ENCODE measurements around the gene RAB11FIP4. TPM values are rescaled to one million over a fixed set of nuclear protein-coding genes. Genes with fewer than 3 reads are reported as not detected.

Gene RAB11FIP4
- total and polyA plus RNA-seq, 12 donors, result 0.48 to 3.8 (median 2.3) TPM

DNA sequence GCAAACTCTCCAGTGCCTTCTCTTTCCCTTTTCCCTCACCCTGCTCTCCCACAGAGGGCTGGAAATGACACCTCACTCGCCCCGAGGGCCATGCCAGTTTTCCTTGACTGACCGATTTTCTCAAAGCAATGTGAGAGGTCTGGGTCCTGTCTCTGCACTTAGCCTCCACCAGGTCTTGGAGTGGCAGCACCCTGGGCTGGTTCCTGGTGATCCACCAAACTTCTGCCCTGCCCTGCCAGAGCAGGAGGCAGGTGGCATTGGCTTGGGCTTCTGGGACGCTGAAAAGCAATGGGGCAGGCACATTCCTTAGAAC, 97.5 kb downstream of the RAB11FIP4 start:
- intact Hi-C loops (cut with DNase I), result no loop called here
- Histone ChIP-seq H3K27ac (no peak overlapping the region), H3K27me3 (no peaks in the 10 kb centered on the region), H3K9me3 (replicated peaks in 1 of 3) (no peaks in the 10 kb centered on the region), H3K36me3 (replicated peaks in 1 of 2) (no peaks in the 10 kb centered on the region), H3K4me3 (peak overlapping the region in 1 of 4 donors; percentile 71), H3K4me1 (replicated peaks in 1 of 2) (peaks cover 12 to 19% of the 10 kb centered on the region in 2 donors)
- no peak for DNase-seq
- 0 to 43% (median 33%) methylated on average over 2 to 4 of the region's 4 CpGs for WGBS, 4 donors
- TF ChIP-seq POLR2A (IDR thresholded peaks at IDR 0.05) (no peak), CTCF (IDR thresholded peaks at IDR 0.05) (no peak)

- Histone ChIP-seq H3K27ac (no peak overlapping the region), H3K27me3 (no peaks in the 10 kb centered on the region), H3K9me3 (replicated peaks in 1 of 3) (no peaks in the 10 kb centered on the region), H3K36me3 (replicated peaks in 1 of 2) (no peaks in the 10 kb centered on the region), H3K4me1 (replicated peaks in 1 of 2) (peaks cover 12 to 19% of the 10 kb centered on the region in 2 donors), H3K4me3 (no peak overlapping the region)
- intact Hi-C loops (cut with DNase I), result no loop called here
- no peak for TF ChIP-seq POLR2A (IDR thresholded peaks at IDR 0.05)
- no peak for TF ChIP-seq CTCF (IDR thresholded peaks at IDR 0.05)
- 69 to 84% (median 78%) methylated on average over 12 to 16 of the region's 16 CpGs for whole genome bisulfite sequencing, 4 donors
- no peak for DNase-seq
Measured at GRCh38 chr17:31489295-31490018, 98.0 kb downstream of the RAB11FIP4 start.

DNA sequence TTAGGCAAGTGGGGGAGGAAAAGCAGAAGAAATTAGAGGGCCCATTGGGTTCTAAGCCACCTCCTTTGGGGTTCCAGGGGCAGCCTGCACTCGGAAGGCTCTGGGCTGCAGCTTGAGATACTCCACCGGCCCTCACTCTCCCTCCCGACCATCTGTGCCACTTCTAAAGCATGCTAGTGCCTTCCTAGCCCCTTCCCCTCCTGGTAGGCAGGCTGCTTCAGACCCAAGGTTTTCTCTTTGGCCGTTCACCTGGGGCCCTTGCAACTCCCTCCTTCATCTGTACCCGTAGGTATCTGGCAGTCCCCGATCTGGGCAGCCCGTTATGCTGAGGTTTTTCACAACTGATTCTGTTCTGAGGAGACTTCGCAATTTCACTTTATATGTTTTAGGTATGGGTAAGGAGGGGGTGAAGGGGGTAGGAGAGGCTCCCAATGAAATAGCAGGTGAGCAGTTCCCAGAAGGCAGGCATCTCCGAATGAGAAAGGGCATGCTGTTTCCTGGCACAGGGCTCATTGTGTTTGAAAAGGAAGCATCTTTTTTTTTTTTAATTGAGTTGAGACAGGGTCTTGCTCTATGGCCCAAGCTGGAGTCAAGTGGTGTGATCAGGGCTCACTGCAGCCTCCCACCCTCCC, 98.7 kb downstream of the RAB11FIP4 start:
- Histone ChIP-seq H3K4me1 (replicated peaks in 1 of 2) (peaks cover 12 to 24% of the 10 kb centered on the region in 2 donors), H3K27ac (no peak overlapping the region), H3K36me3 (replicated peaks in 1 of 2) (no peaks in the 10 kb centered on the region), H3K9me3 (replicated peaks in 1 of 3) (no peaks in the 10 kb centered on the region), H3K27me3 (no peaks in the 10 kb centered on the region), H3K4me3 (no peak overlapping the region)
- TF ChIP-seq CTCF (IDR thresholded peaks at IDR 0.05), result no peak
- TF ChIP-seq POLR2A (IDR thresholded peaks at IDR 0.05), result no peak
- 80 to 89% (median 85%) methylated on average over 9 of the region's 9 CpGs for WGBS, 4 donors
- DNase-seq, result no peak
- intact Hi-C loops (cut with DNase I), result no loop called here

DNA sequence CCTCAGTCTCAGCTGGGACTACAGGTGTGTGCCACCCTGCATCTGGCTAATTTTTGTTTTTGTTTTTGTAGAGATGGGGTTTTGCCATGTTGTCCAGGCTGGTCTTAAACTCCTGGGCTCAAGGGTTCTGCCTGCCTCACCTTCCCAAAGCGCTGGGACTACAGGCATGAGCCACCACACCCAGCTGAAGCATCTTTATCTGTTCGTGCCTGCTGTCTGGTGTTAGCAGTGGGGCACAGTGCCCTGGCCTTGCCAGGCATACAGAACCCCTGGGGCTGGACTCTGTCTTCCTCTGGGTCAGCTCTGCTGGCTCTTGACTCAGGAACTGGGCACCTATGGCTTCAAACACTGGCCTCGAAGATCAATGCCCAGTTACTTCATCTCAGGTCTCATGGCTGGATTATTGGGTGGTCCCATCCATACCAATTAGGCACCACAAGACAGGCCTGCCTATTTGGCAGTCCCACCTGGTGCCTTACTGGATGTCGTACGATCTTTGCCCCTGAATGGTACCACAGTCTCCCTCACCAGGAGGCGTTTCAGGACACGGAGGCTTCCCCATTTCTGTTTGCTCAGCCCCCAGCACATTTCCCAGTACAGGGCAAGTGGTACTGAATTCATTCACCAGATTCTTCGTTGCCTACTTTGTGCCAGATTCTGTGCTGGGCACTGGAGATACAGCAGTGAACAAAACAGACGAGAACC, 99.3 kb downstream of the RAB11FIP4 start:
- WGBS, 4 donors, result 66 to 87% (median 82%) methylated on average over 7 to 9 of the region's 9 CpGs
- Histone ChIP-seq H3K36me3 (replicated peaks in 1 of 2) (no peaks in the 10 kb centered on the region), H3K4me1 (replicated peaks in 1 of 2) (peaks cover 12 to 24% of the 10 kb centered on the region in 2 donors)

More for the DNA sequence above, 99.3 kb downstream of the RAB11FIP4 start:
- no peak for DNase-seq
- Histone ChIP-seq H3K27me3 (no peaks in the 10 kb centered on the region), H3K9me3 (replicated peaks in 1 of 3) (no peaks in the 10 kb centered on the region), H3K27ac (no peak overlapping the region), H3K4me3 (no peak overlapping the region)
- intact Hi-C loops (cut with DNase I), result no loop called here
- TF ChIP-seq POLR2A (IDR thresholded peaks at IDR 0.05) (no peak), CTCF (IDR thresholded peaks at IDR 0.05) (no peak)
